Stimulated activated naive CD8-positive, alpha-beta T cell treated with anti-CD3 and anti-CD28 coated beads, Interleukin-15, Interleukin-2, amounts not matched to agents 100 U/mL and 50 U/mL, for 24 hours (primary cell): ENCODE results near the gene NCAPD3.
"Not testable (repeated sequence)": the region's sequence is repeated elsewhere in the genome, so short reads cannot be mapped to it uniquely, and the experiment has no call there.

ENCODE experiments used
- ATAC-seq: fragments of 150-1000 bp; cut with Tn5 transposase; one replicate; pipeline ENCODE4 v1.10.0; 2021
- DNase-seq: peaks from one replicate; pipeline ENCODE4 v3.0.0; 2021

Gene NCAPD3

DNA sequence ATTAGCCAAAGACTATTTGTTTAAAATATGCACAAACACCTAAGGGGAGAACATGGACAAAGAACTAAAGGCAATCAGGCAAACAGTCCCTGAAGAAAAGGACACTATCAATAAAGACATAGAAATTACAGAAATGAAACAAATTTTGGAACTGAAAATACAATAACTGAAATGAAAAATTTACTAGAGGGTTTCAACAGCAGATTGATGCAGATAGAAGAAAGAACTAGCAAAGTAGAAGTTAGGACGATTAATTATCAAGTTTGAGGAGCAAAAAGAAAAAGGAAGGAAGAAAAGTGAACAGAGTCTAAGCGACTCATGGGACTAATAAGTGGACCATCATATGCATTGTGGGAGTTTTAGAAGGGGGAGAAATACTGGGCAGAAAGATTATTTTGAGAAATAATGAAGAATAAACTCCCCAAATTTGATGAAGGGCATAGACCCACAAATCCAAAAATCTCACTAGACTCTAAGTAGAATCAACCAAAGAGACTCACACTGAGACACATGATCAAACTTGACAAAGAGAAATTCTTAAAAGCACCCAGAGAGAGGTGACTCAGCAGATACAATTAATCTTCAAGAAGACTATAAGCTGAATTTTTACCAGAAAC lies 92.0 kb downstream of the NCAPD3 start:
- ATAC-seq: no peak
- DNase-seq: no peak

GRCh38 chr11:134126217-134126822 lies 97.4 kb downstream of the NCAPD3 start:
- ATAC-seq (peak; percentile 55), DNase-seq (no peak)

- ATAC-seq (no peak), DNase-seq (no peak)
Measured at GRCh38 chr11:134125507-134125906, 98.3 kb downstream of the NCAPD3 start.

DNA sequence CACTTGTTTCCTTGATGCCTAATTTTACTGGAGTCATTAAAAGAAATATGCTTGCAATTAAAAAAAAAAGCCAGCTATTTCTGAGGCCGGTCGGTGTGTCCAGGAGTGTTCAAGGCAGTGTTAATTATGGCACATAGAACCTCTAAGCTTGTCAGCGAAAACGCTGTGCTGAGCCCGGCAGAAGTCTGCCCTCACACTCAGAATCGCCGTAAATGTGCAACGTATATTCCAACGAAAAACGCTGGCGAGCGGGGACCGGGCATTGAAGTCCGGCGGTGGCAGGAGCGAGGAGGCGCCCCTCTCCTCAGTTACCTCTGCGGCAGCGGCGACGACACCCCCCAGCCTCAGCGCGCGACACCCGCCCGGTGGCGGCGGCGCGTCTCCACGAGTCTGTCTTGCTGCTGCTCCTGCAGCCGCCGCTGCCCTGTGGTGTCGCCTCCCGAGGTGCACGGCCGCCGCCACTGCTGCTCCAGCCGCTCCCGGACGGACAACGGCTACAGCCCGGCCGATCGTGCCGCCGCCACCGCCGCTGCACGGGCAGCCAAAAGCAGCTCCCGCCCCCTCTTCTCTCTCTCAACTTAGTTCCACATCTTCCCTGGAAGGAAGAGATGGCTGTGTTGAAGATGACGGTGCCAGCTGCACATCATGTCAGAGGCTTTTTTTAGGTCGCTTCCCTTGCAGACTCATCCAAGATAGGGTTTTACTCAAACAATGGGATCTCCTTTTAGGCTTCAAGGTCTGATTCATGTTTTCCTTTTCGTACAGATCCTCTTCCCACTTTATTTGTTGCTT lies 98.9 kb downstream of the NCAPD3 start:
- DNase-seq (peak; percentile 31), ATAC-seq (peak; percentile 53)

DNA sequence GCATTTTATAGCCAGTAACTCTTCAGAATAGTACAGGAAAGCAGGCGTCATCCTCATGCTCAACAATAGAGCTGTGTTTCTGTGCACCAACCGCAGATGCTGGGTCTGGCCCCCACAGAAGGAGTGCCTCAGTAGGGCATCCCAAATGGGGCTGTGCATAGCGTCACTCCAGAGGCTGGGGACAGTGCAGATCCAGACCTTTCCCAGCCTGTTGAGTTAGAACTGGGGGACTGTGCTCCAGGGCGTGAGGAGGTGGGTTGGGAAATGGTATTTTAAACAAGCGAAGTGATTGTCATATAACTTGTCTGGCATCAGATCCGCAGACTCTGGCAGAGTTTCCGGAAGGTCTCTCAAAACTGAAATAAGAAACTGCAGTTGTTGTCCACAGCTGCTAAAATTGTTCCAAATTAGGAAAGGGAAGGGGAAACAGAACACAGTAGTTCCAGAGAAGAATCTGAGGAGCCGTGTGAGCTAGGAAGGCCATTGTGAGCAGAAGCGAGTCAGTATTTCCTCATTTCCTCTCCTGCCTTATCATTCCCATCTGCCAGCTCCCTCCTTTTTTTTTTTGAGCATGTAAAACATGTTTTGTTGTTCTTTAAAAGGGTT lies 102.7 kb downstream of the NCAPD3 start:
- ATAC-seq: no peak

DNA sequence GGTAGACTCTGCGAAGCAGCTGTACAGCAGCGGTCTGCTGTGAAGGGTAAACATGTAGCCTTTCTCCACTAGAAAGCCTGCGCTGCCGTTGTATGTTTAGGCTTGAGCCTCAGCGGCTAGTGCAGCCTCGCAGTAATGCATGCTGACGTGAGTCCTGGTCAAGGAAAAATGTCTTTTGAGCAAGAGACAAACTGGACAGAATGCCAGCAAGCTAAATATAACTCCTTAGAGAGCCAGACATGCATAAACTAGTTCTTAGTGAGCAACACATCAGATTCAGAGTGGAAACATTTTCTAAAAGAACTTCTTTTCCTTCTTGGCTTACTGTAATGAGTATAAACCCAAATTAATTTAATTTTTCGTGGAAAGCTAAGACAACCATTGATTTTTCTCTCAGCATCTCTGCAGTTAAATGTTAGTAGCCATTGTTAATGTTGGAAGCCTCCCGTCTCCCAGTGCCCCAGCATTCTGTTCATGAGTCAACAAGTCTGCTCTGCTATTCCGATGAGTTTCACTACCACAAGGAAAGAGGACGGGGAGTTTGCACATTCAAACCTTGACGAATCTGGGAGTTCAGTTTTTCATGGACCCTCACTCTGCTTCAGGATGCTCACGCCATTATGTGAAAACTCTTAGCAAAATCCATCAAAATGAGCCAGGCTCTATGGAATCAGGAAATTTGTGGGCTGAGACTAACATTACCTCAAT lies 103.5 kb downstream of the NCAPD3 start:
- ATAC-seq: no peak

More for the DNA sequence above, 102.7 kb downstream of the NCAPD3 start:
- no peak for DNase-seq

GRCh38 chr11:134119094-134119493 lies 104.7 kb downstream of the NCAPD3 start:
- ATAC-seq (no peak), DNase-seq (no peak)

More for the DNA sequence above, 103.5 kb downstream of the NCAPD3 start:
- DNase-seq: no peak

- DNase-seq (no peak), ATAC-seq (no peak)
Measured at GRCh38 chr11:134118006-134118405, 105.8 kb downstream of the NCAPD3 start.

GRCh38 chr11:134116210-134116609 lies 107.6 kb downstream of the NCAPD3 start:
- no peak for ATAC-seq
- no peak for DNase-seq

DNA sequence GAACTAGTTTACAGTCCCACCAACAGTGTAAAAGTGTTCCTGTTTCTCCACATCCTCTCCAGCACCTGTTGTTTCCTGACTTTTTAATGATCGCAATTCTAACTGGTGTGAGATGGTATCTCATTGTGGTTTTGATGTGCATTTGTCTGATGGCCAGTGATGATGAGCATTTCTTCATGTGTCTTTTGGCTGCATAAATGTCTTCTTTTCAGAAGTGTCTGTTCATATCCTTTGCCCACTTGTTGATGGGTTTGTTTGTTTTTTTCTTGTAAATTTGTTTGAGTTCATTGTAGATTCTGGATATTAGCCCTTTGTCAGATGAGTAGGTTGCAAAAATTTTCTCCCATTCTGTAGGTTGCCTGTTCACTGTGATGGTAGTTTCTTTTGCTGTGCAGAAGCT lies 110.0 kb downstream of the NCAPD3 start:
- not testable (repeated sequence) for DNase-seq, ATAC-seq

DNA sequence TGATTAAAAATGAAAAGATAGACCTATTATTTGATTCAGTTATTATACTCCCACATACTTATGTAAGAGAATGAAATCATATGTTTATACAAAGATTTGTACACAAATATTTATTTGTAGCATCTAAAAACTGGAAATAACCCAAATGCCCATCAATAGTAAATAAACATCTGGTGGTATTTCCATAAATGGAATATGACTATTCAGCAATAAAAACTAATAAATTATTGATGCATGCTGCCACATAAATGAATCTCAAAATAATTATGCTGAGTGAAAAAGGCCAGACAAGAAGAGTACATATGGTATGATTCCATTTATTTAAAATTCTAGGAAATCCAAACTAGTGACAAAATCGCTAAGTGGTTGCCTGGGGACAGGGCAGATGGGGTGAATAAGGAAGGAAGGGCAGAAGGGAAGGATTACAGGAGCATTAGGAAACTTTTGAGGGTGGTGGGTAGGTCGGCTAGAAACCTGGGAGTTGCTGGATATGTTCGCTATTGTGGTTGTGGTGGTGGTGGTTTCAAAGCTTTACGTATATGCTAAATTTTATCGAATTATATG lies 113.4 kb downstream of the NCAPD3 start:
- DNase-seq (no peak), ATAC-seq (no peak)
